Activated naive CD4-positive, alpha-beta T cell treated with anti-CD3 and anti-CD28 coated beads, Interleukin-2, amount 50 U/mL, for 24 hours (primary cell): ENCODE results near the gene SLC4A11.

Experiments
- H3K27ac Mint-ChIP-seq: one replicate; pipeline ENCODE4 v1.8.0; 2021; ENCODE audit warnings: mild to moderate bottlenecking, mixed read lengths
- H3K27me3 Mint-ChIP-seq: one replicate; pipeline ENCODE4 v1.8.0; 2021; ENCODE audit warnings: mixed read lengths
- H3K36me3 Mint-ChIP-seq: one replicate; pipeline ENCODE4 v1.8.0; 2021; ENCODE audit warnings: mixed read lengths
- H3K4me1 Mint-ChIP-seq: one replicate; pipeline ENCODE4 v1.8.0; 2021; ENCODE audit warnings: mixed read lengths
- H3K4me3 Mint-ChIP-seq: one replicate; pipeline ENCODE4 v1.8.0; 2021; ENCODE audit warnings: mild to moderate bottlenecking, mixed read lengths
- H3K9me3 Mint-ChIP-seq: one replicate; pipeline ENCODE4 v1.8.0; 2021; ENCODE audit warnings: mixed read lengths

Gene SLC4A11

GRCh38 chr20:3239026-3239866 is at the start of gene SLC4A11:
Gene SLC4A11 (minus strand): TSS chr20:3239190. CDS start chr20:3239137, 53 bp downstream.
- H3K27ac Mint-ChIP-seq = no peak within 1 kb of the TSS
- peak within 1 kb of the TSS; percentile 85 for H3K4me3 Mint-ChIP-seq
- no peaks in the 10 kb centered on the region for H3K36me3 Mint-ChIP-seq
- H3K27me3 Mint-ChIP-seq = peaks cover 36% of the 10 kb centered on the region
- no peaks in the 10 kb centered on the region for H3K9me3 Mint-ChIP-seq
- peaks cover 12% of the 10 kb centered on the region for H3K4me1 Mint-ChIP-seq

DNA sequence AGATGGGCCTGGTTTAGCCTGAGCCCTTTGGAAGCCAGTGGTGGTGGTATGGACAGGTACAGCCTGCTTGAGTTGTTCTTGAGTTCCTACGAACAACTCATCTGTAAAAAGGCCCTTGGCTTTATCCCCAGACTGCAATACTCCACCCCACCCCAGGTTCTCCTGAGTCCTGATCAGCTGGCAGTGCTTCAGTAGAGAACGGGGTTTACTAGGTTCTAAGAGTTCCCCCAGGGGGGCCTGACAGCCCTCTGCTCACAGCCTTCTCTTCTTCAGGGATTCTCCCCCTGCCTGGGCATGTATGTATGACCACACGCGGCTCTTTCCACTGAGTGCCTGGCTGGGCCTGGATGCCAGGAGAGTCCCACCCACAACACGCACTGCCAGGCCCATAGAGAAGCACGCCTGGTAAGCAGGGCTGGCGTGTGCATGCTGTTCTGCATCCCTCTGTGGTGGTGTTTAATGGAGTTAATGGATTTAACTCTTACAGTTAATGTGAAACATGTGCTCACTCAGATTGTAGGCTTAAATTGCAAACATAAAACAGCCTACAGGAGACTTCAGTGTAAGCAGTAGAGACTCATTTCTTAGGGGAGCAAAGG is 44.3 kb upstream of the SLC4A11 start:
- Mint-ChIP-seq H3K36me3 (peaks cover 10% of the 10 kb centered on the region), H3K4me1 (no peaks in the 10 kb centered on the region), H3K9me3 (no peaks in the 10 kb centered on the region), H3K4me3 (no peak overlapping the region), H3K27ac (no peak overlapping the region), H3K27me3 (no peaks in the 10 kb centered on the region)

DNA sequence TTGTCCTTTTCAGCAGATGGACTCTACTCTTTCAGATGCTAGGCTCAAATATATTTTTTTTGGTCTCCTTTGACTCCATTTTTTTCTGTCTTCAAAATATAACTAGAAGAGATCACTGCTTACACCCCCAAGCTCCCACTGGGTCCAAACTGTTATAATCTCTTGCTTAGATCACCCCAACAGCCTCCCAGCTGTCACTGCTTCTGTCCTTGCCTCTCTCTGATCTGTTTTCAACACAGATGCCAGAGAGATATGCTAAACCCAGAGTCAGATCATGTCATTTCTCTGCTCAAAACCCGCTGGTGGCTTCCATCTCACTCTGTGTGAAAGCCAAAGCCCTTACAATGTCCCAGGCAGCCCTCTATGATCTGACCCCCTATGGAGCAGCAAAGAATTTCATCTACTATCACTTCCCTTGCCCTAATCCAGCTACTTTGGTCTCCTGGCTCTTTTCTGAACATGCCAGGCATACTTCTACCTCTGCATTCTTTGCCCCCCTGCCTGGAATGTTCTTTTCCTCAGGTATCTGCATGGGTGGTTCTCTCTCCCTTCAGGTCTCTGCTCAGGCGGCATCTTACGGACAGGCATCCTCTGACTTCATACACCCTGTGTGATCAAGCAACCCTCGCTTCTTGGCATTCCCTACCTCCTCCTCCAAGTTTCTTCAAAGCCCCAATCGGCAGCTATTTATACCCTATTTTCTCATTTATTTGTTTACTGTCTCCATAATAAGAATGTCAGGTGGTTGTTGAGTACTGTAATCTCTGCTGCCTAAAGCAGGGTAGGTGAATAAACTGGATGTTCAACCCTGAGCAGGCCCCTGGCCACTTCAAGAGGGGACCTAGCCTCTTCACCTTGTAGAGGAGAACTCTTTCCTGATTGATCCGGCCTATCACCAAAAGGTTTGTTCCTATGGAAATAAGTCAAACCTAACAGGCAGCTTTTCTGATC is 43.6 kb upstream of the SLC4A11 start:
- no peaks in the 10 kb centered on the region for H3K27me3 Mint-ChIP-seq
- no peak overlapping the region for H3K27ac Mint-ChIP-seq
- no peaks in the 10 kb centered on the region for H3K4me1 Mint-ChIP-seq
- no peak overlapping the region for H3K4me3 Mint-ChIP-seq
- peaks cover 10% of the 10 kb centered on the region for H3K36me3 Mint-ChIP-seq
- H3K9me3 Mint-ChIP-seq = no peaks in the 10 kb centered on the region

GRCh38 chr20:3281437-3281836 is 42.4 kb upstream of the SLC4A11 start:
- no peak overlapping the region for H3K27ac Mint-ChIP-seq
- H3K4me3 Mint-ChIP-seq = no peak overlapping the region
- peaks cover 10% of the 10 kb centered on the region for H3K36me3 Mint-ChIP-seq
- H3K4me1 Mint-ChIP-seq = no peaks in the 10 kb centered on the region
- H3K9me3 Mint-ChIP-seq = no peaks in the 10 kb centered on the region
- H3K27me3 Mint-ChIP-seq = no peaks in the 10 kb centered on the region

DNA sequence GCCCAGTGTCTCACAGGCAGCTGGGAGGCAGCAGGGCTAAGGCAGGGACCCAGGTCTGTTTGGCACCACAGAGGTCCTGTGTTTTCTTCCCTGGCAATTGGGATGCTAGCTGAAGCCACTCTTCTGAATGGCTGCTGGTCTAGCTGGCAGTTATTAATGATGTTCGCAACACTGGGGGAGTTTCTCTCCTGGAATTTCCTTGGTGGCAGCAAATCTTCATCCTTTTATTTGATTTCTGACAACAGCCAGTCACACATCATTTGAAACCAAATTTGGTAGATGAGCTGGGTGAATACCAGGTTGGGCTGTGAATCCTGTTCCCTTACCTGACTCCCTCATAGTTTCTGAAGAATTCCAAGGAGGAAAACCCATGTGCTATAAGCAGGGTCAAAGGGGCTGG is 40.8 kb upstream of the SLC4A11 start:
- Mint-ChIP-seq H3K36me3 (peaks cover 10% of the 10 kb centered on the region), H3K27ac (no peak overlapping the region), H3K9me3 (no peaks in the 10 kb centered on the region), H3K27me3 (no peaks in the 10 kb centered on the region), H3K4me3 (no peak overlapping the region), H3K4me1 (no peaks in the 10 kb centered on the region)

DNA sequence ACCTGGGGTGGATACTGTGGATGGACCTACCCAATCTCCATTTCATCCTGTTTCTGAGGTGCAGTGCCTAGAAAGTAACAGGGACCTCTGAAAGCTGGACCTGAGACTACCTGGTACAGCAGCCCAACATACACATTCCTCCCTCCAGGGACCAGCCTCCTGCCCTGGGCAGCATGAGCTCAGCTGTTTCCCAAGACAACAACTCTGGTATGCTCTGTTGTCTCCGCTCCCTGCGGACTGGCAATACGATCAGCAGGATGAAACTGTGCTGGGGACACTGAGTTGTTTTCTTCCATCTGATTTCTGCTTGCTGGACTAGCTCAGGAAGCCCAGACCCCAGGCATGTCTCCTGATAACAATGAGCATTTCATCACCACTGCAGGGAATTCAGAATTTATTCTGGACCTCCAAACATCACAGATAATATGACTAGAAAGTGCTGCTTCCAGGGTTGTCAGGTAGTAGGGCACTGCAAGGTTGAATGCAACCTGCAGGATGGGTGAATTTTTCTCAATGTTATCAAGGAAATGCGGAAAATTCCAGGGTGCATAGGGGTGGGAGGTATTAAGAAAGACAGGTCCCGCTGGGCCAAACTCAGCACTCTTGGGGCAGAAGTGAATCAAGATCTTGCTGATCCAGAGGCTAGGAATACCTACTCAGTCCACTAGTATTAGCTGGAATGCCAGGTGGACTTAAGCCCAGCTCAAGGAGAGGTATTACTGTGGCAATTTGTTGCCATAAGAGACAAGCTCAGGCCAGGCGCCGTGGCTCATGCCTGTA is 38.9 kb upstream of the SLC4A11 start:
- H3K27ac Mint-ChIP-seq = no peak overlapping the region
- no peaks in the 10 kb centered on the region for H3K27me3 Mint-ChIP-seq
- no peaks in the 10 kb centered on the region for H3K4me1 Mint-ChIP-seq
- H3K9me3 Mint-ChIP-seq = no peaks in the 10 kb centered on the region
- H3K36me3 Mint-ChIP-seq = peaks cover 10% of the 10 kb centered on the region
- H3K4me3 Mint-ChIP-seq = no peak overlapping the region

DNA sequence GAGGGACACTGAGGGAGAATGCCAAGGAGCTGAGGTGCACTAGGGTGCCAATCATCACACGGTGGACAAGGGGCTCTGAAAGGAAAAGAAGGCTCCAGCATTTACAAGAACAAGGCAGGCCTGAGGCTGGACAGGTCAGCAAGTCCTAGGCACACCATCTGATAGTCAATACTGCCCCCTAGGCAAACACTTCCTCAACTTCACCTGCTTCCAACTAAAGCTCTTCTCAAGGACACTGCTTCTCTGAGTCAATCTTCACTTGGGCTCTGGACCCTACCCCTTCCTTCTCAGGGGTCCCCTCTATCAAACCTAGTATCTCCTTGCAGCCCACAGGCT is 37.7 kb upstream of the SLC4A11 start:
- no peak overlapping the region for H3K27ac Mint-ChIP-seq
- no peaks in the 10 kb centered on the region for H3K9me3 Mint-ChIP-seq
- H3K27me3 Mint-ChIP-seq = no peaks in the 10 kb centered on the region
- H3K4me3 Mint-ChIP-seq = no peak overlapping the region
- H3K4me1 Mint-ChIP-seq = no peaks in the 10 kb centered on the region
- peaks cover 6% of the 10 kb centered on the region for H3K36me3 Mint-ChIP-seq

GRCh38 chr20:3275966-3276679 is 37.1 kb upstream of the SLC4A11 start:
- no peaks in the 10 kb centered on the region for H3K9me3 Mint-ChIP-seq
- no peak overlapping the region for H3K27ac Mint-ChIP-seq
- H3K36me3 Mint-ChIP-seq = peaks cover 2% of the 10 kb centered on the region
- H3K27me3 Mint-ChIP-seq = no peaks in the 10 kb centered on the region
- H3K4me3 Mint-ChIP-seq = no peak overlapping the region
- H3K4me1 Mint-ChIP-seq = no peaks in the 10 kb centered on the region

DNA sequence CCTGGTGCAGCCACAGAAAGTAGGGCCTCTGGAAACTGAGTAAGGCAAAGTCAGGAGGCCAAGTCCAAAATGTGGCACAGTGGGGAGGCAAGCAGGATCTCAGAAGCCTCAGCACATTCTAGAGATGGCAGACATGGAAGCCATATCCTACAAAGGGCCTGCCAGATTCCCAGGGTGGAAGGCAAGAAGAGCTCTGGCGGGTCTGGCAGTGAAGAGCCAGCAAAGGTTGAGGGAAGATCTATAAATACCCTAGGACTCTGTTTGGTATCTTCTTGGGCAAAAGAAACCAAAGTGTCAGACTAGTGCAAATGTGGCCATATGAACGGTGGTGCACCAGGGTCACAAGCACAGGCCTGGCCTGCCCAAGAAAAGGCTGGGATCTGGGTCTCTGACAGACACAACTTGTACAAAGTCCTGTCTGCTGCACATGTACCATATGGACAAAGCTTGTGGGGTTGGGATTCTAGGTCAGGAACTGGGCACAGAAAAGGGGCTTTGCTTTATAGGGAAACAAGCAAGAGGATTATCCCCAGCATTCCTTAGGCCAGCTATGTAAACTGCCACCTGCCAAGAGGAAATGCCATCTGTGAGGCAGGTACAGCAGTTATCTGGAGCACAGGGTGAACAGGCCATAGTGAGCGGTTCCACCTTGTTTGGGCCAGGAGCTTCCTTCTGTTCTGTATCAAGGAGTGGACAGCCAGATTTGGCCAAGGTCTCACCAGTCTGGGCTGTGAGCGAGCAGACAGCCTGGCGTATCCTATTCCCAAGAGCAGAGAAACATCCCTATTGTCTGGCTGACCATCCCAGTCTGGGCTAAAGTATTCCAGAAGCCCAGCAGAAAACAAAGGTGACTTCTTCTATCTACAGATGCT is 36.3 kb upstream of the SLC4A11 start:
- Mint-ChIP-seq H3K27me3 (no peaks in the 10 kb centered on the region), H3K9me3 (no peaks in the 10 kb centered on the region), H3K4me3 (no peak overlapping the region), H3K4me1 (no peaks in the 10 kb centered on the region), H3K36me3 (peaks cover 2% of the 10 kb centered on the region), H3K27ac (no peak overlapping the region)

DNA sequence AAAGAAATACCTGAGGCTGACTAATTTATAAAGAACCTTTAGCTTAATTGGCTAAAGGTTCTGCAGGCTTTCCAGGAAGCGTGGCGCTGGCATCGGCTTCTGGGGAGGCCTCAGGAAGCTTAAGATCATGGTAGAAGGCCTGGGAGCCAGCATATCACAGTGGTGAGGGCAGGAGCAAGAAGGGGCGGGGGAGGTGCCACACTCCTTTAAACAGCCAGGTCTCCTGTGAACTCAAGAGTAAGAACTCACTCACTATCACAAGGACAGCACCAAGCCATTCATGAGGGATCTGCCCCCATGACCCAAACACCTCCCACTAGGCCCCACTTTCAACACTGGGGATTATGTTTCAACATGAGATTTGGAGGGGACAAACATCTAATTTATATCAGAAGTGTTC is 34.4 kb upstream of the SLC4A11 start:
- Mint-ChIP-seq H3K36me3 (no peaks in the 10 kb centered on the region), H3K27me3 (no peaks in the 10 kb centered on the region), H3K27ac (no peak overlapping the region), H3K4me3 (no peak overlapping the region), H3K4me1 (no peaks in the 10 kb centered on the region), H3K9me3 (no peaks in the 10 kb centered on the region)

DNA sequence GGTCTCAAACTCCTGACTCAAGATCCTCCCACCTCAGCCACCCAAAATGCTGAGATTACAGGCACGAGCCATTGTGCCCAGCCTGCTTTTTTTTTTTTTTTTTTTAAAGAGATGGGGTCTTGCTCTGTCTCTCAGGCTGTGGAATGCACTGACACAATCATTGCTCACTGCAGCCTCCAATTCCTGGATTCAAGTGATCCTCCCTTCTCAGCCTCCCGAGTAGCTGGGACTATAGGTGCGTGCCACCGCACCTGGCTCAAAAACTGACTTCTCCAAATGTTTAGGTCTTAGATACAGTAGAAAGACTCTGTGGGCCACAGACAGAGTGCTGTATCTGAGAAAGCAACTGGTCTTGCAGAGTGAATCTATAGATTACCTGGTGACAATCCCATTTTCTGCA is 31.1 kb upstream of the SLC4A11 start:
- H3K36me3 Mint-ChIP-seq = no peaks in the 10 kb centered on the region
- H3K27ac Mint-ChIP-seq = no peak overlapping the region
- no peaks in the 10 kb centered on the region for H3K4me1 Mint-ChIP-seq
- H3K9me3 Mint-ChIP-seq = no peaks in the 10 kb centered on the region
- H3K27me3 Mint-ChIP-seq = no peaks in the 10 kb centered on the region
- no peak overlapping the region for H3K4me3 Mint-ChIP-seq

DNA sequence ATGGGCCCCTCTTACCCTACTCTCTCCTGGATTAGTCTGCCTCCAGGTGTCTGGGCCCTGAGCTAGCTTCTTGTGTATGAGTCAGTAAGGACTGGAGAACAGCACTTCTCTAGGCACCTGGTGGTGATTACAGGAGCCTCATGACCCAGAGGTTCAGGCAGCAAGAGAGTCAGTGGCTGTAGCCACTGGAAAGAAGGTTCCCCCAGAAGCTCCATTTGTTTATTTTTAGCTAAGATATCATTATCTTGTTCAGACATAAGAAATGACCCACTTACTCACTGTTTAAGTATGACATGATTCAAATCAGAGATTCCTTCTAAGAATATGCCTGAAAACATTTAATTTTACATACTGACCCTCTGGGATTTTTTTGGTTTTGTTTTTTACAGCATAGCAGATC is 23.6 kb upstream of the SLC4A11 start:
- Mint-ChIP-seq H3K4me1 (no peaks in the 10 kb centered on the region), H3K36me3 (no peaks in the 10 kb centered on the region), H3K27me3 (no peaks in the 10 kb centered on the region), H3K9me3 (no peaks in the 10 kb centered on the region), H3K27ac (no peak overlapping the region), H3K4me3 (no peak overlapping the region)

DNA sequence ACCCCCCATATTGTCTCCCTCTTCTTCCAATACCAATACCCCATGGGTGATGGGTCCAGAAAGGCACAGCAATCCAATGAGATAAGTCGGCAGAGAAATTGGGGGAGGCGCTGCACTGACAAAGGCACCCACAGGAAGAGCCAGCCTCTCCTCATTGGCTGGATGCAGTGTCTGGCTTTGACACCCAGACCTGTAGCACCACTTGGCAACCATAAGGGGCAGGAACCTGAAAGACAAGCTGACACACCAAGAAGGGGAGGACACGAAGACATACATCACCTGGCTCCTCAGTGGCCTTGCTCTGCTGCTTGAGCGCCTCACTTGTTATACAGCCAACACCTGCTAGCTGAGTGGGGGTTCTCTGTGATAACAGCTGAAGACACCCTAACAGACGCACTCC is 19.4 kb upstream of the SLC4A11 start:
- H3K9me3 Mint-ChIP-seq = no peaks in the 10 kb centered on the region
- H3K4me3 Mint-ChIP-seq = no peak overlapping the region
- H3K27ac Mint-ChIP-seq = no peak overlapping the region
- no peaks in the 10 kb centered on the region for H3K36me3 Mint-ChIP-seq
- H3K4me1 Mint-ChIP-seq = no peaks in the 10 kb centered on the region
- H3K27me3 Mint-ChIP-seq = no peaks in the 10 kb centered on the region

DNA sequence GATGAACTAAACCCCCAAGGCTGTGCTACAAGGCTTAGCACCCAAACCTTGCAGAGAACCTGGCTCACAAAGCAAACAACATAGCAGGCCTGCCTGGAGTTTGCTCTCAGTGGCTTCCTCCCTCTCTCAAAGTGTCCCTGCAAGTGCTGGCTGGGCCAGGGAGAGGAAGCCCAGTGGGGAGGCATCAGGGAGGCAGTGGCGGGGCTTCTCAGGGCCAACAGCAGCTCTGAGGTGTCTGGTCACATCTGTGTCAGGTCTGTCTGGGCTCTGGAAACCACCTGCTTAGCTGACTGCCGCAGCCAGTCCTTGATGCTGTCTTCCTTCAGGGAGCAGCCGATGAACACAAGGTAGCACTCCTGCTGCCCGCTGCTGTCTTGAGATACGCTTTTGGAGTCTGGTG is 16.7 kb upstream of the SLC4A11 start:
- no peaks in the 10 kb centered on the region for H3K4me1 Mint-ChIP-seq

More for the DNA sequence above, 16.7 kb upstream of the SLC4A11 start:
- H3K36me3 Mint-ChIP-seq = no peaks in the 10 kb centered on the region
- no peaks in the 10 kb centered on the region for H3K9me3 Mint-ChIP-seq
- H3K27me3 Mint-ChIP-seq = peaks cover 4% of the 10 kb centered on the region
- no peak overlapping the region for H3K27ac Mint-ChIP-seq
- H3K4me3 Mint-ChIP-seq = no peak overlapping the region
